H9 (cell line): ENCODE results near the gene TSPAN18. TPM values are rescaled to one million over a fixed set of nuclear protein-coding genes. Genes with fewer than 3 reads are reported as not detected.

Experiments
- DNase-seq: peaks from one replicate; pipeline ENCODE4 v3.0.0-alpha.2; 2017
- H2AFZ ChIP-seq: one replicate; pipeline ENCODE4 v1.6.1; 2013; ENCODE audit warnings: mild to moderate bottlenecking, low read length, control low read depth, moderate library complexity
- H2AK5ac ChIP-seq: 2 replicates; pipeline ENCODE4 v1.6.1; 2013; ENCODE audit warnings: low read length, control low read depth, mixed read lengths; ENCODE audit not compliant: insufficient read length
- H2BK120ac ChIP-seq: one replicate; pipeline ENCODE4 v1.6.1; 2013; ENCODE audit warnings: low read depth, mild to moderate bottlenecking, low read length, control low read depth, inconsistent platforms; ENCODE audit not compliant: poor library complexity, severe bottlenecking
- H2BK12ac ChIP-seq: 2 replicates; pipeline ENCODE4 v1.6.1; 2013; ENCODE audit warnings: low read length, control low read depth, mixed read lengths, low read depth; ENCODE audit not compliant: insufficient read length
- H2BK15ac ChIP-seq: 2 replicates; pipeline ENCODE4 v1.6.1; 2013; ENCODE audit warnings: low read depth, low read length, control low read depth
- H2BK20ac ChIP-seq: one replicate; pipeline ENCODE4 v1.6.1; 2013; ENCODE audit warnings: low read depth, mild to moderate bottlenecking, low read length, control low read depth, inconsistent platforms; ENCODE audit not compliant: poor library complexity, severe bottlenecking
- H2BK5ac ChIP-seq: 2 replicates; pipeline ENCODE4 v1.6.1; 2013; ENCODE audit warnings: low read length, control low read depth, mixed read lengths; ENCODE audit not compliant: insufficient read length
- H3K14ac ChIP-seq: 2 replicates; pipeline ENCODE4 v1.6.1; 2013; ENCODE audit warnings: low read length, control low read depth; ENCODE audit not compliant: insufficient read depth
- H3K18ac ChIP-seq: 2 replicates; pipeline ENCODE4 v1.6.1; 2013; ENCODE audit warnings: low read depth, mild to moderate bottlenecking, mixed read lengths, low read length, control low read depth; ENCODE audit not compliant: insufficient read length
- H3K23ac ChIP-seq: 2 replicates; pipeline ENCODE4 v1.6.1; 2013; ENCODE audit warnings: low read length, control low read depth, mixed read lengths, low read depth; ENCODE audit not compliant: insufficient read length
- H3K23me2 ChIP-seq: 2 replicates; pipeline ENCODE4 v1.6.1; 2013; ENCODE audit warnings: low read depth, mild to moderate bottlenecking, mixed read lengths, low read length, control low read depth; ENCODE audit not compliant: insufficient read length, poor library complexity, severe bottlenecking
- H3K27ac ChIP-seq: 2 replicates; pipeline ENCODE4 v1.5.1; 2013; ENCODE audit warnings: low read length, control low read depth, mixed read lengths, low read depth; ENCODE audit not compliant: insufficient read length
- H3K27me3 ChIP-seq: 2 replicates; pipeline ENCODE4 v1.6.1; 2013; ENCODE audit warnings: low read length, control low read depth, inconsistent platforms; ENCODE audit not compliant: insufficient read depth
- H3K4ac ChIP-seq: 2 replicates; pipeline ENCODE4 v1.6.1; 2013; ENCODE audit warnings: low read depth, mild to moderate bottlenecking, control low read depth, inconsistent platforms, low read length, moderate library complexity
- H3K4me1 ChIP-seq: 2 replicates; pipeline ENCODE4 v1.6.1; 2013; ENCODE audit warnings: low read length, control low read depth, inconsistent platforms; ENCODE audit not compliant: insufficient read depth
- H3K4me2 ChIP-seq: 2 replicates; pipeline ENCODE4 v1.6.1; 2013; ENCODE audit warnings: low read length, control low read depth, mixed read lengths; ENCODE audit not compliant: insufficient read length, insufficient read depth
- H3K56ac ChIP-seq: 2 replicates; pipeline ENCODE4 v1.6.1; 2013; ENCODE audit warnings: low read depth, mild to moderate bottlenecking, mixed read lengths, low read length, control low read depth; ENCODE audit not compliant: insufficient read length
- H3K79me1 ChIP-seq: 2 replicates; pipeline ENCODE4 v1.6.1; 2013; ENCODE audit warnings: low read depth, mild to moderate bottlenecking, moderate library complexity, low read length, control low read depth, inconsistent platforms; ENCODE audit not compliant: insufficient read depth, poor library complexity, severe bottlenecking
- H3K79me2 ChIP-seq: 2 replicates; pipeline ENCODE4 v1.6.1; 2013; ENCODE audit warnings: low read length, control low read depth, inconsistent platforms; ENCODE audit not compliant: insufficient read depth
- H3K9ac ChIP-seq: 2 replicates; pipeline ENCODE4 v1.6.1; 2013; ENCODE audit warnings: low read length, control low read depth, mixed read lengths; ENCODE audit not compliant: insufficient read length; ENCODE audit errors: extremely low read depth
- H3K9me3 ChIP-seq: one replicate; pipeline ENCODE4 v1.6.1; 2013; ENCODE audit warnings: low read depth, low read length, inconsistent platforms; ENCODE audit not compliant: control insufficient read depth
- H3T11ph ChIP-seq: one replicate; pipeline ENCODE4 v1.6.1; 2013; ENCODE audit warnings: mild to moderate bottlenecking, low read length, control low read depth, inconsistent platforms
- H4K20me1 ChIP-seq: one replicate; pipeline ENCODE4 v1.6.1; 2013; ENCODE audit not compliant: control insufficient read depth, insufficient read length, insufficient read depth
- H4K5ac ChIP-seq: 2 replicates; pipeline ENCODE4 v1.6.1; 2013; ENCODE audit warnings: low read depth, mild to moderate bottlenecking, mixed read lengths, low read length, control low read depth; ENCODE audit not compliant: insufficient read length
- H4K8ac ChIP-seq: replicated peaks from 2 replicates; pipeline ENCODE4 v1.6.1; 2013; ENCODE audit warnings: low read length, control low read depth, mixed read lengths, low read depth; ENCODE audit not compliant: insufficient read length
- H4K91ac ChIP-seq: 2 replicates; pipeline ENCODE4 v1.6.1; 2013; ENCODE audit warnings: low read depth, mild to moderate bottlenecking, moderate library complexity, mixed read lengths, low read length, control low read depth; ENCODE audit not compliant: insufficient read length
- H3K27ac Mint-ChIP-seq, 3 experiments: 2 replicates in 2 of 3; 3 replicates in 1 of 3; pipeline ENCODE4 v1.8.0; 2020 to 2021; ENCODE audit warnings: mixed read lengths in 3 of 3, mild to moderate bottlenecking in 1 of 3, moderate library complexity in 1 of 3
- H3K27me3 Mint-ChIP-seq: 2 replicates; pipeline ENCODE4 v1.8.0; 2021; ENCODE audit warnings: low read depth, mild to moderate bottlenecking, moderate library complexity, mixed read lengths
- H3K36me3 Mint-ChIP-seq, 3 experiments: 2 replicates in 2 of 3; 3 replicates in 1 of 3; pipeline ENCODE4 v1.8.0; 2020 to 2021; ENCODE audit warnings: low read depth in 3 of 3, mixed read lengths in 3 of 3; ENCODE audit not compliant: insufficient read depth in 1 of 3
- H3K4me1 Mint-ChIP-seq, 2 experiments: 2 replicates each; pipeline ENCODE4 v1.8.0; 2020; ENCODE audit warnings: mixed read lengths in 2 of 2
- H3K4me3 Mint-ChIP-seq, 2 experiments: 2 replicates in 1 of 2; 3 replicates in 1 of 2; pipeline ENCODE4 v1.8.0; 2020 to 2021; ENCODE audit warnings: mild to moderate bottlenecking in 2 of 2, mixed read lengths in 2 of 2, moderate library complexity in 1 of 2
- H3K9me3 Mint-ChIP-seq, 2 experiments: 2 replicates in 1 of 2; 3 replicates in 1 of 2; pipeline ENCODE4 v1.8.0; 2020; ENCODE audit warnings: mild to moderate bottlenecking in 2 of 2, mixed read lengths in 2 of 2, moderate library complexity in 1 of 2
- WGBS: extraction: QIAGEN DNeasy Blood & Tissue Kit; methylation state at CpG from one replicate; pipeline ENCODE4 v1.1.7; 2013; ENCODE audit warnings: missing lambda C conversion rate, low lambda C conversion rate, mixed read lengths; ENCODE audit not compliant: insufficient read length; ENCODE audit errors: extremely low coverage; 5-methylcytosine and 5-hydroxymethylcytosine counted together
- total RNA-seq: library from RNA; stranded (reverse); gene quantifications from 2 replicates; pipeline ENCODE4 v1.2.1, GENCODE V29; 2021
- TF ChIP-seq, protein P1 (sequence below): fragments of 200-600 bp; sonication (generic); conservative IDR thresholded peaks from 3 replicates; pipeline ENCODE4 v1.8.0; 2021; ENCODE audit warnings: antibody characterized with exemption, mild to moderate bottlenecking

Gene TSPAN18
- total RNA-seq, 1 experiment from 2014 or later, result 25.3 TPM

DNA sequence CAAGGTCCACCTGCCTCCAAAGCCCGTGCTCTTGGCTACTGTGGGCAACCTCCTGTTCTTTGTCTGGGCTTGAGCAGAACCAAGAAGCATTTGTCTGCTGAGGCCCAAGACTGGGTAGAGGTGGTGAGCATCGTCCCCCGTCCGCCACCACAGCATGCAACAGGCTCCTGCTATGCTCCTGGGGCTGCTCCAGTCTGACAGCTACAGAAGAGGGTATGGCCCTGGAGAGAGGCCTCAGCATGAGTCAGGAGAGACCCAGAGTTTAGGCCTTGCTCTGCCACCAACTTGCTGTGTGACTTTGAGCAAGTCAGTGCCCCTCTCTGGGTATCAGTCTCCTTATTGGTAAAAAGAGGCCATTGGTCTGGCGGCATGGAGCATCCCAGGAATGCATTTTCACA lies 132.8 kb downstream of the TSPAN18 start:
- Histone ChIP-seq H3K9me3 (no peaks in the 10 kb centered on the region), H4K91ac (no peak overlapping the region), H4K8ac (no peak overlapping the region), H2BK120ac (no peak overlapping the region), H3T11ph (no peak overlapping the region), H2AK5ac (no peak overlapping the region), H3K18ac (peak overlapping the region; percentile 43), H2BK5ac (no peak overlapping the region), H3K4me1 (peaks cover 12% of the 10 kb centered on the region), H3K9ac (no peak overlapping the region), H3K4ac (no peak overlapping the region), H2BK15ac (no peak overlapping the region), H2AFZ (no peak overlapping the region), H3K56ac (no peak overlapping the region), H3K27ac (no peak overlapping the region), H3K23me2 (no peaks in the 10 kb centered on the region), H3K23ac (no peak overlapping the region), H3K27me3 (no peaks in the 10 kb centered on the region), H4K5ac (no peak overlapping the region), H4K20me1 (no peaks in the 10 kb centered on the region), H3K14ac (peak overlapping the region; percentile 36; the same call in 1 of the 2 replicates), H2BK20ac (no peak overlapping the region), H2BK12ac (no peak overlapping the region), H3K79me1 (no peaks in the 10 kb centered on the region), H3K79me2 (no peaks in the 10 kb centered on the region), H3K4me2 (no peak overlapping the region)
- no peak overlapping the region for H3K4me3 Mint-ChIP-seq
- WGBS, result no CpG with 5 or more reads among the region's 5 CpGs
- no peak overlapping the region for H3K27ac Mint-ChIP-seq
- TF ChIP-seq, protein P1, sequence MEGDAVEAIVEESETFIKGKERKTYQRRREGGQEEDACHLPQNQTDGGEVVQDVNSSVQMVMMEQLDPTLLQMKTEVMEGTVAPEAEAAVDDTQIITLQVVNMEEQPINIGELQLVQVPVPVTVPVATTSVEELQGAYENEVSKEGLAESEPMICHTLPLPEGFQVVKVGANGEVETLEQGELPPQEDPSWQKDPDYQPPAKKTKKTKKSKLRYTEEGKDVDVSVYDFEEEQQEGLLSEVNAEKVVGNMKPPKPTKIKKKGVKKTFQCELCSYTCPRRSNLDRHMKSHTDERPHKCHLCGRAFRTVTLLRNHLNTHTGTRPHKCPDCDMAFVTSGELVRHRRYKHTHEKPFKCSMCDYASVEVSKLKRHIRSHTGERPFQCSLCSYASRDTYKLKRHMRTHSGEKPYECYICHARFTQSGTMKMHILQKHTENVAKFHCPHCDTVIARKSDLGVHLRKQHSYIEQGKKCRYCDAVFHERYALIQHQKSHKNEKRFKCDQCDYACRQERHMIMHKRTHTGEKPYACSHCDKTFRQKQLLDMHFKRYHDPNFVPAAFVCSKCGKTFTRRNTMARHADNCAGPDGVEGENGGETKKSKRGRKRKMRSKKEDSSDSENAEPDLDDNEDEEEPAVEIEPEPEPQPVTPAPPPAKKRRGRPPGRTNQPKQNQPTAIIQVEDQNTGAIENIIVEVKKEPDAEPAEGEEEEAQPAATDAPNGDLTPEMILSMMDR, result no peak
- no peak for DNase-seq
- no peaks in the 10 kb centered on the region; a peak in 1 of 7 replicates for H3K36me3 Mint-ChIP-seq
- H3K27me3 Mint-ChIP-seq, result peaks cover 6% of the 10 kb centered on the region; the same call in 1 of the 2 replicates
- peaks cover 61 to 71% of the 10 kb centered on the region in 2 experiments for H3K4me1 Mint-ChIP-seq
- H3K9me3 Mint-ChIP-seq, result no peaks in the 10 kb centered on the region
